Measurements from ENCODE around the gene ACBD4. TPM values are rescaled to one million over a fixed set of nuclear protein-coding genes. Genes with fewer than 3 reads are reported as not detected.
A peak's percentile ranks its signal among the peaks of the same experiment; 100 is the strongest.

The ACBD4 gene
- total RNA-seq, 2 experiments from 2014 or later = 14.8 to 24.0 TPM

GRCh38 chr17:45135978-45136791 is 698 bp downstream of the ACBD4 start:
- ChIA-PET CTCF (ENCODE audit: unreplicated experiment) (interaction anchor here (0.6 to 1.2 kb wide), 9 partner anchors 9 to 216 kb away, joined by 3 to 9 read pairs (median 4); no protein-coding TSS in a partner anchor), POLR2A (interaction anchor here (0.6 to 1.4 kb wide), 5 partner anchors 13 to 100 kb away, joined by 3 to 5 read pairs (median 3); no protein-coding TSS in a partner anchor)
- Histone ChIP-seq H3K9me3 (ENCODE audit: low read length) (no peaks in the 10 kb centered on the region), H3K79me2 (ENCODE audit: insufficient read depth, low read depth, low read length) (no peaks in the 10 kb centered on the region), H3K4me1 (ENCODE audit: insufficient read depth, low read length, poor library complexity, severe bottlenecking) (peaks cover 18% of the 10 kb centered on the region), H3K27ac (ENCODE audit: low read depth, low read length, poor library complexity, severe bottlenecking) (no peak overlapping the region), H3K9me2 (ENCODE audit: insufficient read depth, low read length) (no peaks in the 10 kb centered on the region), H3K4me3 (ENCODE audit: low read depth, low read length, poor library complexity, severe bottlenecking) (peak overlapping the region; percentile 71), H3K36me3 (ENCODE audit: insufficient read depth, low read length) (no peaks in the 10 kb centered on the region), H4K20me1 (ENCODE audit: insufficient read depth, low read length) (no peaks in the 10 kb centered on the region), H3K4me2 (ENCODE audit: low read length) (peak overlapping the region; percentile 95), H2AFZ (ENCODE audit: low read length) (peak overlapping the region; percentile 63)
- no TSS peak for BruUV-seq (replicated peaks)
- intact Hi-C loops (cut with micrococcal nuclease; ENCODE audit: unreplicated experiment) = loop anchor here (1.0 kb wide), 3 partner anchors 11 to 62 kb away; partner anchors contain the start of gene HEXIM2
- DNase-seq (ENCODE audit: low spot score) = no peak
- TF ChIP-seq EZH2phosphoT487 (IDR thresholded peaks at IDR 0.05; ENCODE audit: borderline replicate concordance, low read depth, low read length) (no peak), CTCF (conservative IDR thresholded peaks at IDR 0.05; ENCODE audit: low read length) (no peak)

DNA sequence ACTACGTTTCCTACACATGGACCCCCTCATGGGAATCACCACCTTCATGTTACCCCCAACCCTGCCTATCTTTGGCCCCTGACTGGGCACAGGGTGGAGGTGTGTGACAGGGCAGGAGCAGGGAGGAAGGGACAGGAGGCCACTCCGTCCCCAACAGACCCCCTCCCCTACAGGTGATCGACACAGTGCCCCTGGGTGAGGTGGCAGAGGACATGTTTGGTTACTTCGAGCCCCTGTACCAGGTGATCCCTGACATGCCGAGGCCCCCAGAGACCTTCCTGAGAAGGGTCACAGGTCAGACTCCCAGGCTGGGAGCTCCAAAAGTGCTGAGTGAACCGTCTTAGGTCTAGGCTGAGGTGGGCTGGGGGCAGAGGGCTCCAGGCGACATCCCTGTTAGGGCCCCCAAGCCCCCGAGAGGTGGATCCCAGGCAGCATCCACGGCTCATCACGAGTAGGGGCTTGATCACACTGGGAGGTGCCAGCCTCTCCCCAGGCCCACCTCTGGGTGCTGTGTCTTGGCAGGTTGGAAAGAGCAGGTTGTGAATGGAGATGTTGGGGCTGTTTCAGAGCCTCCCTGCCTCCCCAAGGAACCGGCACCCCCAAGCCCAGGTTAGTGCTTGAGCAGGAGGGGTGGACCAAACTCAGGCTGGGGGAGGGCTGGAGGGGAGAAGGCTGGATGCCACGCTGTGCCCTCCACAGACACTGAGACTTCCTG is 1.5 kb downstream of the ACBD4 start:
- intact Hi-C loops (cut with micrococcal nuclease; ENCODE audit: unreplicated experiment) = no loop called here
- BruUV-seq (replicated peaks) = no TSS peak

More for the DNA sequence above, 1.5 kb downstream of the ACBD4 start:
- Histone ChIP-seq H3K79me2 (ENCODE audit: insufficient read depth, low read depth, low read length) (no peaks in the 10 kb centered on the region), H2AFZ (ENCODE audit: low read length) (no peak overlapping the region), H3K27ac (ENCODE audit: low read depth, low read length, poor library complexity, severe bottlenecking) (no peak overlapping the region), H4K20me1 (ENCODE audit: insufficient read depth, low read length) (no peaks in the 10 kb centered on the region), H3K9me3 (ENCODE audit: low read length) (no peaks in the 10 kb centered on the region), H3K4me3 (ENCODE audit: low read depth, low read length, poor library complexity, severe bottlenecking) (no peak overlapping the region), H3K4me2 (ENCODE audit: low read length) (0 out of 2 replicates have a peak overlapping the region, but pooled peaks have one; percentile 95), H3K4me1 (ENCODE audit: insufficient read depth, low read length, poor library complexity, severe bottlenecking) (peaks cover 16% of the 10 kb centered on the region), H3K36me3 (ENCODE audit: insufficient read depth, low read length) (no peaks in the 10 kb centered on the region), H3K9me2 (ENCODE audit: insufficient read depth, low read length) (no peaks in the 10 kb centered on the region)
- POLR2A ChIA-PET = no interaction called here
- TF ChIP-seq CTCF (conservative IDR thresholded peaks at IDR 0.05; ENCODE audit: low read length) (no peak), EZH2phosphoT487 (IDR thresholded peaks at IDR 0.05; ENCODE audit: borderline replicate concordance, low read depth, low read length) (no peak)
- DNase-seq (ENCODE audit: low spot score) = no peak
- CTCF ChIA-PET (ENCODE audit: unreplicated experiment) = no interaction called here

Data from OCI-LY7 (cell line).